HCT116 (cell line): ENCODE results near the gene CLASP2. TPM values are rescaled to one million over a fixed set of nuclear protein-coding genes. Genes with fewer than 3 reads are reported as not detected.

Experiments
- ATAC-seq: fragments of 200-7000 bp; cut with Tn5 transposase; 2 replicates; pipeline ENCODE4 v1.9.1; 2020; ENCODE audit warnings: mild to moderate bottlenecking, moderate library complexity
- BruUV-seq: library from RNA; stranded (reverse); fragments of 400-500 nt; replicated peaks from 2 replicates; lab custom pipeline; 2021; lab: Mats Ljungman, UMichigan
- CTCF ChIA-PET: fragments of 300-600 bp; sonication (Branson Sonifier 250); formaldehyde crosslinking; loops from one replicate; lab custom pipeline; 2021; ENCODE audit warnings: antibody characterized with exemption; lab: Charles Lee
- POLR2A ChIA-PET: fragments of 300-600, 350-600 bp; sonication (Branson Sonifier 250); formaldehyde crosslinking; loops from one replicate; lab custom pipeline; 2021; ENCODE audit warnings: antibody characterized with exemption; lab: Charles Lee
- RAD21 ChIA-PET, 2 experiments: fragments of 300-600 bp; sonication (Branson Sonifier 250); formaldehyde crosslinking; loops; one replicate each; lab custom pipeline; 2023; ENCODE audit warnings: low total read pairs in 2 of 2; ENCODE audit not compliant: uncharacterized antibody in 2 of 2, unreplicated experiment in 2 of 2, low non-redundant PET in 1 of 2; lab: Charles Lee
- DNase-seq: peaks from one replicate; pipeline ENCODE4 v3.0.0-alpha.2; 2010; ENCODE audit warnings: low read depth, low spot score
- H2AFZ ChIP-seq: fragments of 200-600 bp; shearing (Covaris generic), sonication (generic); 2 replicates; pipeline ENCODE4 v1.6.1; 2017; ENCODE audit warnings: low read depth, mixed run types, mixed read lengths, antibody characterized with exemption, low read length; ENCODE audit not compliant: poor library complexity, severe bottlenecking
- H3K27ac ChIP-seq: 2 replicates; pipeline ENCODE4 v1.5.1; 2012; ENCODE audit warnings: low read depth, low read length
- H3K27me3 ChIP-seq: fragments of 200-600 bp; sonication (generic); 2 replicates; pipeline ENCODE4 v1.6.1; 2016; ENCODE audit warnings: mixed run types, low read length, mixed read lengths; ENCODE audit not compliant: insufficient read depth
- H3K36me3 ChIP-seq, 2 experiments: fragments of 200-500 bp in 1 of 2; fragments of 200-600 bp in 1 of 2; sonication (Bioruptor generic) in 1 of 2; sonication (generic) in 1 of 2; 2 replicates each; pipeline versions ENCODE4 v1.5.1 to v1.6.1; 2014 to 2016; ENCODE audit warnings: low read length in 2 of 2, inconsistent platforms in 1 of 2, mixed read lengths in 1 of 2, mixed run types in 1 of 2; ENCODE audit not compliant: insufficient read depth in 2 of 2, control insufficient read depth in 1 of 2
- H3K4me1 ChIP-seq, 2 experiments: fragments of 200-600 bp in 1 of 2; sonication (generic) in 1 of 2; 2 replicates each; pipeline versions ENCODE4 v1.5.1 to v1.6.1; 2012 to 2017; ENCODE audit warnings: low read length in 2 of 2, inconsistent platforms in 1 of 2, mild to moderate bottlenecking in 1 of 2, mixed read lengths in 1 of 2, mixed run types in 1 of 2, moderate library complexity in 1 of 2; ENCODE audit not compliant: insufficient read depth in 2 of 2, control insufficient read depth in 1 of 2
- H3K4me2 ChIP-seq: fragments of 200-600 bp; sonication (generic); 2 replicates; pipeline ENCODE4 v1.6.1; 2017; ENCODE audit warnings: mixed run types, low read length, mixed read lengths
- H3K4me3 ChIP-seq, 2 experiments: fragments of 200-600 bp in 1 of 2; sonication (generic) in 1 of 2; replicated peaks in 1 of 2; 2 replicates each; pipeline ENCODE4 v1.5.1; 2011 to 2016; ENCODE audit warnings: low read length in 2 of 2, control low read depth in 1 of 2, low read depth in 1 of 2, mild to moderate bottlenecking in 1 of 2, mixed read lengths in 1 of 2, mixed run types in 1 of 2
- H3K79me2 ChIP-seq: fragments of 200-600 bp; sonication (generic); 2 replicates; pipeline ENCODE4 v1.6.1; 2017; ENCODE audit warnings: mild to moderate bottlenecking, mixed run types, low read length, moderate library complexity, mixed read lengths; ENCODE audit not compliant: insufficient read depth
- H3K9ac ChIP-seq: fragments of 200-600 bp; sonication (generic); 2 replicates; pipeline ENCODE4 v1.6.1; 2016; ENCODE audit warnings: low read length, mixed read lengths
- H3K9me2 ChIP-seq: fragments of 200-600 bp; sonication (generic), shearing (Covaris generic); 2 replicates; pipeline ENCODE4 v1.6.1; 2017; ENCODE audit warnings: mixed run types, mild to moderate bottlenecking, moderate library complexity; ENCODE audit not compliant: insufficient read depth
- H3K9me3 ChIP-seq, 2 experiments: fragments of 200-500 bp in 1 of 2; fragments of 200-600 bp in 1 of 2; sonication (Bioruptor generic) in 1 of 2; sonication (generic) in 1 of 2; 2 replicates each; pipeline ENCODE4 v1.6.1; 2014 to 2017; ENCODE audit warnings: low read length in 2 of 2, mixed read lengths in 2 of 2, inconsistent platforms in 1 of 2, low read depth in 1 of 2, mild to moderate bottlenecking in 1 of 2, mixed run types in 1 of 2, moderate library complexity in 1 of 2; ENCODE audit not compliant: control insufficient read depth in 1 of 2, insufficient read depth in 1 of 2
- H4K20me1 ChIP-seq: fragments of 200-600 bp; sonication (generic), shearing (Covaris generic); 2 replicates; pipeline ENCODE4 v1.6.1; 2017; ENCODE audit warnings: mixed run types, mild to moderate bottlenecking, moderate library complexity; ENCODE audit not compliant: insufficient read depth
- ATF3 ChIP-seq: IDR thresholded peaks from 2 replicates; pipeline ENCODE4 v1.6.1; 2012
- CBX3 ChIP-seq: IDR thresholded peaks from 2 replicates; pipeline ENCODE4 v1.6.1; 2012; ENCODE audit warnings: low read depth
- CTCF ChIP-seq, 3 experiments: fragments of 200-600 bp in 1 of 3; sonication (generic) in 1 of 3; IDR thresholded peaks in 2 of 3; conservative IDR thresholded peaks in 1 of 3; 2 replicates each; pipeline ENCODE4 v1.5.1; 2012 to 2017; ENCODE audit warnings: low read depth in 2 of 3, low read length in 2 of 3, antibody characterized with exemption in 1 of 3, borderline replicate concordance in 1 of 3, control low read depth in 1 of 3, mild to moderate bottlenecking in 1 of 3, mixed read lengths in 1 of 3, mixed run types in 1 of 3, moderate library complexity in 1 of 3; ENCODE audit not compliant: insufficient read depth in 1 of 3
- EGR1 ChIP-seq: IDR thresholded peaks from 2 replicates; pipeline ENCODE4 v1.6.1; 2012; ENCODE audit warnings: low read depth
- ELF1 ChIP-seq: IDR thresholded peaks from 2 replicates; pipeline ENCODE4 v1.6.1; 2012; ENCODE audit warnings: low read depth, borderline replicate concordance
- EZH2 ChIP-seq: fragments of 200-600 bp; sonication (generic); IDR thresholded peaks from 2 replicates; pipeline ENCODE4 v1.6.1; 2017; ENCODE audit warnings: antibody characterized with exemption, mixed run types
- EZH2phosphoT487 ChIP-seq: fragments of 200-600 bp; IDR thresholded peaks from 2 replicates; pipeline ENCODE4 v1.6.1; 2018; ENCODE audit warnings: antibody characterized with exemption, borderline replicate concordance
- FOSL1 ChIP-seq: IDR thresholded peaks from 2 replicates; pipeline ENCODE4 v1.6.1; 2012; ENCODE audit warnings: low read depth
- JUND ChIP-seq: IDR thresholded peaks from 2 replicates; pipeline ENCODE4 v1.6.1; 2012
- MAX ChIP-seq: IDR thresholded peaks from 2 replicates; pipeline ENCODE4 v1.6.1; 2012
- POLR2A ChIP-seq: IDR thresholded peaks from 2 replicates; pipeline ENCODE4 v1.7.0; 2011; ENCODE audit warnings: borderline replicate concordance; ENCODE audit not compliant: insufficient read depth, insufficient read length; ENCODE audit errors: extremely low read depth
- POLR2AphosphoS5 ChIP-seq: IDR thresholded peaks from 2 replicates; pipeline ENCODE4 v1.6.1; 2011; ENCODE audit warnings: mild to moderate bottlenecking, low read depth, low read length, moderate library complexity
- REST ChIP-seq: IDR thresholded peaks from 2 replicates; pipeline ENCODE4 v1.6.1; 2012; ENCODE audit warnings: low read depth
- SIN3A ChIP-seq: IDR thresholded peaks from 2 replicates; pipeline ENCODE4 v1.6.1; 2012; ENCODE audit warnings: low read depth
- SRF ChIP-seq: IDR thresholded peaks from 2 replicates; pipeline ENCODE4 v1.6.1; 2012; ENCODE audit warnings: low read depth
- TCF7L2 ChIP-seq: IDR thresholded peaks from 2 replicates; pipeline ENCODE4 v1.7.0; 2011; ENCODE audit warnings: borderline replicate concordance, inconsistent platforms; ENCODE audit not compliant: insufficient read depth, insufficient read length; ENCODE audit errors: extremely low read depth
- YY1 ChIP-seq: IDR thresholded peaks from 2 replicates; pipeline ENCODE4 v1.6.1; 2011; ENCODE audit warnings: low read length, low read depth, moderate library complexity, mild to moderate bottlenecking; ENCODE audit not compliant: insufficient replicate concordance; ENCODE audit errors: extremely low read depth
- ZBTB33 ChIP-seq: IDR thresholded peaks from 2 replicates; pipeline ENCODE4 v1.6.1; 2011; ENCODE audit warnings: mild to moderate bottlenecking, low read length, moderate library complexity; ENCODE audit not compliant: insufficient replicate concordance; ENCODE audit errors: extremely low read depth
- ZFX ChIP-seq: fragments of 450-650 bp; IDR thresholded peaks from 2 replicates; pipeline ENCODE4 v1.6.1; 2017
- intact Hi-C: fragments of 100-400 bp; cut with micrococcal nuclease; formaldehyde crosslinking; loops from 2 replicates; pipeline ENCODE4 v1.10.0; 2022
- total RNA-seq: library from RNA; stranded (reverse); gene quantifications from one replicate; pipeline ENCODE4 v1.2.1, GENCODE V29; 2021; ENCODE audit not compliant: unreplicated experiment

CLASP2 gene
- total RNA-seq, 1 experiment from 2014 or later = 36.3 TPM

- Histone ChIP-seq H3K9ac (no peak overlapping the region), H3K36me3 (no peaks in the 10 kb centered on the region; a peak in 1 of 4 replicates), H3K27ac (no peak overlapping the region), H3K4me2 (no peak overlapping the region), H3K4me3 (no peak overlapping the region), H3K4me1 (peaks cover 0 to 4% of the 10 kb centered on the region in 2 experiments; a peak in 1 of 4 replicates), H3K9me2 (no peaks in the 10 kb centered on the region), H4K20me1 (no peaks in the 10 kb centered on the region), H3K79me2 (no peaks in the 10 kb centered on the region), H3K9me3 (peaks cover 6 to 7% of the 10 kb centered on the region in 2 experiments; a peak in 3 of 4 replicates), H3K27me3 (no peaks in the 10 kb centered on the region), H2AFZ (no peak overlapping the region)
- no peak for TF ChIP-seq SRF
- no peak for TF ChIP-seq ZBTB33
- TF ChIP-seq JUND = no peak
- TF ChIP-seq SIN3A = no peak
- no peak for TF ChIP-seq ELF1
- TF ChIP-seq YY1 = no peak
- no peak for TF ChIP-seq CTCF (IDR thresholded peaks at IDR 0.05 in 2 of 3, conservative IDR thresholded peaks at IDR 0.05 in 1 of 3; ENCODE audit: borderline replicate concordance in 1 of 3, insufficient read depth in 1 of 3, low read depth in 2 of 3, low read length in 2 of 3)
- no peak for TF ChIP-seq ATF3
- no peak for TF ChIP-seq TCF7L2
- TF ChIP-seq FOSL1 = no peak
- no peak for TF ChIP-seq CBX3
- TF ChIP-seq EZH2phosphoT487 = no peak
- TF ChIP-seq REST = no peak
- TF ChIP-seq EGR1 = no peak
- no peak for TF ChIP-seq ZFX
- TF ChIP-seq POLR2AphosphoS5 = no peak
- no peak for TF ChIP-seq EZH2
- no peak for TF ChIP-seq POLR2A
- no peak for TF ChIP-seq MAX
- ChIA-PET RAD21 (no interaction called here), POLR2A (no interaction called here), CTCF (no interaction called here)
- intact Hi-C loops = no loop called here
- no TSS peak for BruUV-seq
- no peak for DNase-seq
- ATAC-seq = no peak; the same call in 1 of the 2 replicates
These were observed 36.4 kb downstream of the CLASP2 start for GRCh38 chr3:33681667-33682066.
